GM19025 (cell line): ENCODE data around the gene MGST3.
"Not testable (repeated sequence)": the region's sequence is repeated elsewhere in the genome, so short reads cannot be mapped to it uniquely, and the experiment has no call there.

Experiments
- ATAC-seq: cut with Tn5 transposase; IDR thresholded peaks from one replicate; pipeline ENCODE4 v1.9.1; 2021; ENCODE audit warnings: mild to moderate bottlenecking, low read depth, moderate library complexity; ENCODE audit not compliant: unreplicated experiment

The MGST3 gene

DNA sequence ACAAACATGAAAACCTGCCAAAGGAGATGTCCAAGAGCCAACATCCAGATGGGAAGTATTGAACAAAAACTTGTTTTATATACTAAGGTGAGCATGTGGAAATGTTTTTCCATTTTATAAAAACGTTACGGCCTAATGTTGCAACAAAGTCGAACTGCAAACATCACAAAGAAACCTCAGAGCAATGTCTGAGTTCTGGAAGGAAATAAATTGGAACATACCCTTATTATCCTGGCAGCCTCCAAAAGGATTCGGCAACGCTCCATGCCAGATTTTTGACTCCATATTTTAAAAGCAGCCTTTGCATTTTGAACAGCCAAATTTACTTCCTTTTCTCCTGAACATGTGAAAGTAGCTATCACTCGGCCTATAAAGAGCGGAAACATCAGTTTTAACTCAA, 64.0 kb downstream of the MGST3 start:
- no peak for ATAC-seq

DNA sequence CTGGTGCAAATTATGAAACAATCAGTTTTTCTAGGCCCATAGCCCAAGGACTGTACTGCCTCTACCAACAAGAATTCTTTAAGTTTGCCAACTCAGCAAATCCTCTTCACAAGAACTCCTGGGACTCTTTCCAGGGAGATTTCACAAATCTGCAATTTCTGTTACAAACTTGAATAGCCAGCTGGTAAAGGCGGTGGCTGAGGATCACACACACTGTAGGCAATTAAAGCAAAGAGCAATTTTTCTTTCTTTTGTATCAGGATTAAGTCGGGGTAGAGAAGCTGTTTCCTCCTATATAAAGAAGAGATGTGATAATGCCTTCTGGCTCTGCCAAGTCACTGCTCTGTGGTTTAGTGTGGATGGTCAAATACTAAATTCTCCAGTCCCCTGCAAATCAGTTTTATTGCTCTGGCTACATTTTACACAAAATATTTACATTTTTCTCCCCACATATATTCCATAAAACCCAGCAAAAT, 65.6 kb downstream of the MGST3 start:
- no peak for ATAC-seq

DNA sequence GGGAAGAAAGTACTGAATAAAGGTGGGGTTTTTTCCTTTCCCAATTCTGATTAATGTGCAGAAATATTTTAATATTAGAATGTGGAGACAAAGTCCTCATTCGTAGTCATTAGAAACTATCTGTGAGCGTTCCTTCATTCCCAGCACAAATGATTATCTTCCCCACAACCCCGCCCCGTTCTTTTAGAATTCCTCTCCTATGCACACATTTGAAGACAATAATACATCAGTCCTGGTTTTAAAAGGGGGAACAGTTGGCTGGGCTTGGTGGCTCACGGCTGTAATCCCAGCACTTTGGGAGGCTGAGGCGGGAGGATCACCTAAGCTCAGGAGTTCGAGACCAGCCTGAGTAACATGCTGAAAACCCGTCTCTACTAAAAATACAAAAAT, 66.5 kb downstream of the MGST3 start:
- ATAC-seq = no peak

DNA sequence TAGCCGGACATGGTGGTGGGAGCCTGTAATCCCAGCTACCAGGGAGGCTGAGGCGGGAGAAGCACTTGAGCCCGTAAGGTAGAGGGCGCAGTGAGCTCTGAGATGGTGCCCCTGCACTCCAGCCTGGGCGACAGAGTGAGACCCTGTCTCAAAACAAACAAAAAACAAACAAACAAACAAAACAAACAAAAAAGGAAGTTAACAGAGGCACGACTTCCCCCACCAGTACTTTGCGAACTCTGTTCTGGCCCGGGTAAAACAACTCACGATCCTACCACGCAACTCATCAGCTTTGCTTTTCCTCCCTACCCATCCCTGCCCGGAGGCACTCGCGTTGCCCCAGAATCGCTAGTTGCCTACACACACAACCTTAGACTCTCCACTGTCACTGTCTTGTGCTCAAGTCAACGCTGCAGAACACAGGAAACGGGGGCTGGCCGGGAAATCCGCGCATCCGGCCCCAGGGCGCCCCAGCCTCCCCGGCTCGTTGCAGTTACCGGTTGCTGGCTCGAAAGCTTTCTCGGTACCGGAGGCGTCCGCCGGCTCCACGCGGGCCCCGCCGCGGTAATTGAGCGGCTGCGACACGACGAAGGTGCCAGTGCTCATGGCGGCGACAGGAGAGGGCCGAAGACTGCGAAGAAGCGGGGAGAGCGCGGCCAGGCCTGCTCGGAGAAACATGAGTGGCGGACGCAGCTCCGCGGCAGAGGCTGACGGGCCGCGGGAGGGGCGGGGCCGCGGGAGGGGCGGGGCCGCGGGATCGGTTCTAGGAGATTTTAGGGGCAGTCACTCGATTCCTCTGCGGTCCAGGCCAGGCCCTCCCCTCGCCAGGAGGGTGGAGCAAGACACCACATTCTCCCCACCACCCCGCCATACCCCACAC, 67.1 kb downstream of the MGST3 start, which contains the start of gene ALDH9A1:
Gene ALDH9A1 (minus strand): TSS at position 682 of the 880 bp plus-strand sequence. CDS start 4 bp downstream, at position 678.
- peak; percentile 93 for ATAC-seq

DNA sequence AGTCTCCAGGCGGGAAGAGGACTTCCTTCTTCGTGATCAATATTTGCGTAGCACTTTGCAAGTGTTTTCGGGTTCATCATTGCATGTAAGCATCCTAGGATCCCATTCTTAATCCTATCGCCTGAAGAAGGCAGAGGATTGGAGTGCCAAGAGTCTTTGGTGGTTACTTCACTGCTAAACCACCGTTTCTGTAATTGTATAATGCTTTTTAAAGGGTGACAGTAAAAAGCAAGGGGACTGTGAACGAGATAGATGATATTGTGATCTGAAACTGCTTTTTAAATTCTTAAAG, 67.7 kb downstream of the MGST3 start:
- no peak for ATAC-seq

DNA sequence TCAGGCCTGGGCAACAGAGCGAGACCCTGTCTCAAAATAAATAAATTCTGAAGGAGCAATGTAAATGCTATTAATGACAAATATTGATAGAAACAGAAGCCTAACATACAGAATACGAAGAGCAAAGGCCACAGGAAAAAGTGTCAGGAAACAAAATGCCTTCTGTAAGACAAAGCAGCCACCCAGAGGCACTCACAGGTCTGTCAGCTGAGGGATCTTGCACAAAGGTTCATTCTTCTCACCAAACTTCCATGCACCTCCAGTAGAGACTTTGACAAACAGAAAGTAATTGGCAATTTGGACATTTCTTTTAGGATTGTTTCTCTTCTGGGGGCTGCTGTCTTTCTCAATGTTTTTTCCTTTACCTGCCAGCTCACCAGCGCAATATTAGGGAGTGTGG, 68.5 kb downstream of the MGST3 start:
- no peak for ATAC-seq

DNA sequence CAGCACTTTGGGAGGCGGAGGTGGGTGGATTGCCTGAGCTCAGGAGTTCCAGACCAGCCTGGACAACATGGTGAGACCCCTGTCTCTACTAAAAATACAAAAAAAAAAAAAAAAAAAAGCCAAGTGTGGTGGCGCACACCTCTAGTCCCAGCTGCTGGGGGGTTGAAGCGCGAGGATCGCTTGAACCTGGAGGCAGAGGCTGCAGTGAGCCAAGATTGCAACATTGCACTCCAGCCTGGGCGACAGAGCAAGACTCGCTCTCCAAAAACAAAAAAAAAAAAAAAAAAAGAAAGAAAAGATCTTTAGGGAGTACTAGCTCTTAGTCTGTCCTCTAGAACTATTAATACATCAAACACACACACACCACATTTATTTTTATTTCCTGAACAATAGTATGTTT, 70.9 kb downstream of the MGST3 start:
- not testable (repeated sequence) for ATAC-seq

DNA sequence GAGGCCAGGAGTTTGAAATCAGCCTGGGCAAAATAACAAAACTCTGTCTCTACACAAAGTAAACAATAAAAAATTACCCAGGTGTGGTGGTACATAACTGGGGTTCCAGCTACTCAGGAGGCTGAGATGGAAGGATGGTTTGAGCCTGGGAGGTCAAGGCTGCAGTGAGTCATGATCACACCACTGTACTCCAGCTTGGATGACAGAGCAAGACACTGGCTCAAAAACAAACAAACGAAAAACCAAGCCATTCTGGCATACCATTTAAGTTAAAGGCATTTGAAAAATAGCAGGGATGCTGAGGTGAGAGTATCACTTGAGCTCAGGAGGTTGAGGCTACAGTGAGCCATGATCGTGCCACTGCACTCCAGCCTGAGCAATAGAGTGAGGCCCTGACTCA, 72.6 kb downstream of the MGST3 start:
- ATAC-seq = no peak
